IMR-90 (cell line): Measurements from ENCODE around the gene CPXM2. TPM values are rescaled to one million over a fixed set of nuclear protein-coding genes. Genes with fewer than 3 reads are reported as not detected.

Experiments
- ATAC-seq: fragments of 200-7000 bp; cut with Tn5 transposase; 2 replicates; pipeline ENCODE4 v1.9.1; 2020; ENCODE audit warnings: low read depth, mild to moderate bottlenecking, moderate library complexity
- BruUV-seq: library from RNA; stranded (reverse); fragments of 400-500 nt; replicated peaks from 2 replicates; lab custom pipeline; 2021; lab: Mats Ljungman, UMichigan
- CTCF ChIA-PET: fragments of 300-600 bp; formaldehyde crosslinking; extraction: SDS; loops from one replicate; lab custom pipeline; 2021; ENCODE audit warnings: antibody characterized with exemption; lab: Yijun Ruan, JAX
- POLR2A ChIA-PET: fragments of 300-600 bp; sonication (Branson Sonifier 250); formaldehyde crosslinking; loops from one replicate; lab custom pipeline; 2022; ENCODE audit warnings: antibody characterized with exemption; ENCODE audit not compliant: unreplicated experiment; lab: Charles Lee
- DNase-seq: peaks from one replicate; pipeline ENCODE4 v3.0.0; 2013
- H2AFZ ChIP-seq: replicated peaks from 2 replicates; pipeline ENCODE3; 2013; ENCODE audit warnings: low read length, mild to moderate bottlenecking; ENCODE audit not compliant: poor library complexity
- H2AK5ac ChIP-seq: 2 replicates; pipeline ENCODE4 v1.6.1; 2013; ENCODE audit warnings: low read depth, low read length, inconsistent platforms
- H2AK9ac ChIP-seq: replicated peaks from 2 replicates; pipeline ENCODE3; 2013; ENCODE audit warnings: mild to moderate bottlenecking, low read depth, low read length, moderate library complexity; ENCODE audit not compliant: poor library complexity
- H2BK120ac ChIP-seq: 2 replicates; pipeline ENCODE4 v1.6.1; 2013; ENCODE audit warnings: low read depth, low read length, inconsistent platforms
- H2BK15ac ChIP-seq: 3 replicates; pipeline ENCODE4 v1.6.1; 2013; ENCODE audit warnings: low read depth, low read length, inconsistent platforms
- H2BK20ac ChIP-seq: 2 replicates; pipeline ENCODE4 v1.6.1; 2013; ENCODE audit warnings: low read depth, mild to moderate bottlenecking, inconsistent platforms, low read length, moderate library complexity
- H2BK5ac ChIP-seq: 2 replicates; pipeline ENCODE4 v1.6.1; 2013; ENCODE audit warnings: mild to moderate bottlenecking, low read depth, low read length, inconsistent platforms; ENCODE audit not compliant: poor library complexity, severe bottlenecking
- H3K14ac ChIP-seq: replicated peaks from 2 replicates; pipeline ENCODE4 v1.6.1; 2013; ENCODE audit warnings: low read depth, low read length, inconsistent platforms
- H3K18ac ChIP-seq: 2 replicates; pipeline ENCODE4 v1.6.1; 2013; ENCODE audit warnings: low read depth, low read length, control low read depth
- H3K23ac ChIP-seq: 2 replicates; pipeline ENCODE4 v1.6.1; 2013; ENCODE audit warnings: low read depth, low read length, inconsistent platforms
- H3K27ac ChIP-seq: 2 replicates; pipeline ENCODE4 v1.5.1; 2013; ENCODE audit warnings: mild to moderate bottlenecking, control low read depth, low read length; ENCODE audit not compliant: insufficient read depth
- H3K27me3 ChIP-seq: 2 replicates; pipeline ENCODE4 v1.6.1; 2013; ENCODE audit warnings: low read length; ENCODE audit not compliant: control insufficient read depth, insufficient read depth
- H3K36me3 ChIP-seq: 2 replicates; pipeline ENCODE4 v1.6.1; 2013; ENCODE audit warnings: low read length, mixed read lengths; ENCODE audit not compliant: control insufficient read depth, insufficient read depth
- H3K4ac ChIP-seq: 2 replicates; pipeline ENCODE4 v1.6.1; 2013; ENCODE audit warnings: low read depth, low read length, inconsistent platforms
- H3K4me1 ChIP-seq: 2 replicates; pipeline ENCODE4 v1.6.1; 2013; ENCODE audit warnings: low read length, mixed read lengths; ENCODE audit not compliant: control insufficient read depth, insufficient read depth
- H3K4me2 ChIP-seq: 2 replicates; pipeline ENCODE4 v1.6.1; 2013; ENCODE audit warnings: low read depth, mild to moderate bottlenecking, control low read depth, low read length, moderate library complexity
- H3K4me3 ChIP-seq: 2 replicates; pipeline ENCODE4 v1.5.1; 2013; ENCODE audit warnings: low read depth, mild to moderate bottlenecking, control low read depth, low read length, moderate library complexity; ENCODE audit not compliant: insufficient read depth
- H3K56ac ChIP-seq: 2 replicates; pipeline ENCODE4 v1.6.1; 2013; ENCODE audit warnings: low read length, inconsistent platforms; ENCODE audit not compliant: insufficient read depth; ENCODE audit errors: extremely low read depth
- H3K79me1 ChIP-seq, 2 experiments: 2 replicates each; pipeline ENCODE4 v1.6.1; 2013; ENCODE audit warnings: low read length in 2 of 2, inconsistent platforms in 1 of 2, low read depth in 1 of 2
- H3K9ac ChIP-seq: 2 replicates; pipeline ENCODE4 v1.6.1; 2013; ENCODE audit warnings: low read depth, low read length, control low read depth
- H3K9me1 ChIP-seq: 2 replicates; pipeline ENCODE4 v1.6.1; 2013; ENCODE audit warnings: low read length, inconsistent platforms; ENCODE audit not compliant: insufficient read depth
- H3K9me3 ChIP-seq: 2 replicates; pipeline ENCODE4 v1.6.1; 2013; ENCODE audit warnings: low read length; ENCODE audit not compliant: control insufficient read depth, insufficient read depth
- H4K20me1 ChIP-seq: 2 replicates; pipeline ENCODE4 v1.6.1; 2013; ENCODE audit warnings: low read length, inconsistent platforms; ENCODE audit not compliant: insufficient read depth
- H4K5ac ChIP-seq: 2 replicates; pipeline ENCODE4 v1.6.1; 2013; ENCODE audit warnings: mild to moderate bottlenecking, low read depth, low read length, control low read depth
- H4K8ac ChIP-seq, 2 experiments: 2 replicates each; pipeline ENCODE4 v1.6.1; 2013; ENCODE audit warnings: low read depth in 2 of 2, low read length in 2 of 2, control low read depth in 1 of 2, inconsistent platforms in 1 of 2
- H4K91ac ChIP-seq: 2 replicates; pipeline ENCODE4 v1.6.1; 2013; ENCODE audit warnings: low read depth, low read length, inconsistent platforms; ENCODE audit not compliant: insufficient read depth
- POLR2A ChIP-seq: IDR thresholded peaks from 2 replicates; pipeline ENCODE4 v1.6.1; 2012; ENCODE audit warnings: mild to moderate bottlenecking, low read depth, low read length
- RFX5 ChIP-seq: IDR thresholded peaks from 2 replicates; pipeline ENCODE4 v1.8.0; 2012; ENCODE audit warnings: low read depth, mild to moderate bottlenecking, low read length, moderate library complexity
- WGBS, 2 experiments: methylation state at CpG; one replicate each; pipeline versions ENCODE4 v1.1.5 to v1.1.7; 2013; ENCODE audit warnings: missing lambda C conversion rate in 2 of 2; ENCODE audit not compliant: insufficient read length in 1 of 2; ENCODE audit errors: extremely low coverage in 2 of 2; 5-methylcytosine and 5-hydroxymethylcytosine counted together
- dilution Hi-C: fragments of 300-500 bp; cut with HindIII; formaldehyde crosslinking; loops from one replicate; pipeline ENCODE4 v1.14.3; 2018; ENCODE audit warnings: low sequenced_read_pairs; ENCODE audit not compliant: unreplicated experiment
- in situ Hi-C: fragments of 300-500 bp; cut with MboI; formaldehyde crosslinking; loops from 3 replicates; pipeline ENCODE4 v1.14.3; 2019; ENCODE audit warnings: low sequenced_read_pairs, inconsistent platforms, mixed read lengths
- intact Hi-C: fragments of 100-400 bp; cut with micrococcal nuclease; formaldehyde crosslinking; loops from 2 replicates; pipeline ENCODE4 v1.10.0; 2022
- polyA plus RNA-seq, 3 experiments: library from polyadenylated mRNA; depleted of rRNA; stranded (reverse); fragments of >200 nt; gene quantifications; 2 replicates each; pipeline ENCODE4 v1.2.3, GENCODE V29; 2012; ENCODE audit warnings: low replicate concordance in 1 of 3
- total RNA-seq: library from RNA; depleted of rRNA; stranded (reverse); fragments of >200 nt; gene quantifications from 2 replicates; pipeline ENCODE4 v1.2.3, GENCODE V29; 2012

The CPXM2 gene
- total and polyA plus RNA-seq, 2 of the 4 experiments (the other 2 are of a cell fraction): not detected

DNA sequence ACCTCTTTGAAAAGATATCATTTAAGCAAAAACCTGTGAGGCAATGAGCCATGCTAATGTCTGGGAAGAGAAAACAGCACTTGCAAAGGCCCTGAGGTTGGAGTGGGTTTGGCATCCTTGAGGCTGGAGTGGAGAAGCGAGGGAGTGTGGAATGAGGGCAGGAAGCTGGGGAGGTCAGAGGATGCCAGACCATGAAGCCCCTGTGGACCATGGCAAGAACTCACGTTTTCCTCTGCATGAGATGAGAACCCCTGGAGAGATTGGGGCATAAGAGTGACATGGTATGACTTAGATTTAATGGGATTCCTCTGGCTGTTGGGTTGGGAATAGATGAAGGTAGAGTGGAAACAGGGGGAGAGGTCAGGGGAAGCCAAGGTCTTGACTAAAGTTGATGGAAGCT, 176.1 kb downstream of the CPXM2 start:
- H3K23ac ChIP-seq: no peak overlapping the region
- ChIA-PET CTCF (interaction anchor here (1.1 kb wide), 1 partner anchor 18 kb away, joined by 3 read pairs; no protein-coding TSS in a partner anchor), POLR2A (no interaction called here)
- no peak for TF ChIP-seq RFX5
- no peak for TF ChIP-seq POLR2A
- H2AK5ac ChIP-seq: no peak overlapping the region
- H3K18ac ChIP-seq: no peak overlapping the region
- H3K27me3 ChIP-seq: no peaks in the 10 kb centered on the region
- no peak overlapping the region for H3K4me2 ChIP-seq
- H2BK15ac ChIP-seq: no peak overlapping the region
- no peak overlapping the region for H3K14ac ChIP-seq
- in situ Hi-C loops (no loop called here), intact Hi-C loops (no loop called here), dilution Hi-C loops (no loop called here)
- H3K9me1 ChIP-seq: no peaks in the 10 kb centered on the region
- H3K4ac ChIP-seq: no peak overlapping the region
- no peak overlapping the region for H2BK5ac ChIP-seq
- H4K91ac ChIP-seq: no peak overlapping the region
- no peaks in the 10 kb centered on the region for H3K4me1 ChIP-seq
- ATAC-seq (no peak), DNase-seq (no peak)
- no peaks in the 10 kb centered on the region for H3K79me1 ChIP-seq
- H3K9me3 ChIP-seq: peaks cover 27% of the 10 kb centered on the region
- H3K4me3 ChIP-seq: no peak overlapping the region
- no peaks in the 10 kb centered on the region for H4K20me1 ChIP-seq
- H3K36me3 ChIP-seq: no peaks in the 10 kb centered on the region
- WGBS, 2 experiments: 13% methylated on average over 1 of the region's 2 CpGs; no CpG with 5 or more reads in 1 of the 2 experiments
- no peak overlapping the region for H2AFZ ChIP-seq
- no TSS peak for BruUV-seq
- no peak overlapping the region for H2BK20ac ChIP-seq
- H3K56ac ChIP-seq: no peak overlapping the region
- no peak overlapping the region for H2AK9ac ChIP-seq
- no peak overlapping the region for H3K9ac ChIP-seq
- no peak overlapping the region for H2BK120ac ChIP-seq
- H4K5ac ChIP-seq: no peak overlapping the region
- no peak overlapping the region for H3K27ac ChIP-seq
- H4K8ac ChIP-seq: no peak overlapping the region
